Measurements from ENCODE around the gene TEAD2. TPM values are rescaled to one million over a fixed set of nuclear protein-coding genes. Genes with fewer than 3 reads are reported as not detected.

The TEAD2 gene
- total RNA-seq, 1 experiment from 2014 or later = 30.3 TPM

GRCh38 chr19:49348305-49349189 lies 13.7 kb downstream of the TEAD2 start:
- no peak for DNase-seq (ENCODE audit: low spot score)

GRCh38 chr19:49347835-49348234 lies 14.4 kb downstream of the TEAD2 start:
- peak; percentile 37 for DNase-seq (ENCODE audit: low spot score)

- no peak for DNase-seq (ENCODE audit: low spot score)
Measured at GRCh38 chr19:49347191-49347590, 15.0 kb downstream of the TEAD2 start.

GRCh38 chr19:49344505-49345423 lies 17.5 kb downstream of the TEAD2 start:
- no peak for DNase-seq (ENCODE audit: low spot score)

GRCh38 chr19:49343123-49343522 lies 19.1 kb downstream of the TEAD2 start:
- DNase-seq (ENCODE audit: low spot score) = no peak

GRCh38 chr19:49342291-49342721 lies 19.9 kb downstream of the TEAD2 start:
- no peak for DNase-seq (ENCODE audit: low spot score)

- DNase-seq (ENCODE audit: low spot score) = no peak
Measured at GRCh38 chr19:49340865-49341718, 21.1 kb downstream of the TEAD2 start.

- no peak for DNase-seq (ENCODE audit: low spot score)
Measured at GRCh38 chr19:49340069-49340864, 21.9 kb downstream of the TEAD2 start.

GRCh38 chr19:49339301-49340068 lies 22.7 kb downstream of the TEAD2 start:
- no peak for DNase-seq (ENCODE audit: low spot score)

GRCh38 chr19:49338691-49339300 lies 23.4 kb downstream of the TEAD2 start:
- no peak for DNase-seq (ENCODE audit: low spot score)

- DNase-seq (ENCODE audit: low spot score) = no peak
Measured at GRCh38 chr19:49338023-49338677, 24.1 kb downstream of the TEAD2 start.

- DNase-seq (ENCODE audit: low spot score) = no peak
Measured at GRCh38 chr19:49337267-49338022, 24.8 kb downstream of the TEAD2 start.

- no peak for DNase-seq (ENCODE audit: low spot score)
Measured at GRCh38 chr19:49336482-49337266, 25.5 kb downstream of the TEAD2 start.

- DNase-seq (ENCODE audit: low spot score) = no peak
Measured at GRCh38 chr19:49335784-49336481, 26.3 kb downstream of the TEAD2 start.

- no peak for DNase-seq (ENCODE audit: low spot score)
Measured at GRCh38 chr19:49335071-49335783, 27.0 kb downstream of the TEAD2 start, which contains the start of gene CD37. CD37 (plus strand) TSS chr19:49335406; CDS start chr19:49335541, 135 bp downstream.

GRCh38 chr19:49333811-49334288 lies 28.4 kb downstream of the TEAD2 start:
- no peak for DNase-seq (ENCODE audit: low spot score)
